K562 (cell line): ENCODE results near the gene KIR3DL2. TPM values are rescaled to one million over a fixed set of nuclear protein-coding genes. Genes with fewer than 3 reads are reported as not detected.

Experiments used
- ATAC-seq: fragments of 200-7000 bp; cut with Tn5 transposase; 3 replicates; pipeline ENCODE4 v1.9.1; 2020; ENCODE audit warnings: moderate library complexity
- BruUV-seq: library from RNA; stranded (reverse); fragments of 400-500 nt; replicated peaks from 2 replicates; lab custom pipeline; 2021; lab: Mats Ljungman, UMichigan
- CTCF ChIA-PET: fragments of 300-600 bp; formaldehyde crosslinking; extraction: SDS; loops from one replicate; lab custom pipeline; 2021; ENCODE audit warnings: low intra/inter-chr PET ratio; lab: Yijun Ruan, JAX
- POLR2A ChIA-PET: fragments of 300-600, 350-650 bp; sonication (Branson Sonifier 250); formaldehyde crosslinking; extraction: SDS; loops from one replicate; lab custom pipeline; 2021; ENCODE audit warnings: antibody characterized with exemption, inconsistent platforms; lab: Yijun Ruan, JAX
- DNase-seq, 4 experiments: peaks; one replicate each; pipeline versions ENCODE4 v3.0.0 to v3.0.0-alpha.2; 2011 to 2018; ENCODE audit warnings: low spot score in 3 of 4, mixed read lengths in 3 of 4; ENCODE audit errors: extremely low read depth in 1 of 4
- FAIRE-seq: peaks from 2 replicates; lab custom pipeline; 2011; peaks lifted over from hg19 to GRCh38; lab: Jason Lieb, UNC
- H2AFZ ChIP-seq: 2 replicates; pipeline ENCODE4 v1.6.0; 2011; ENCODE audit warnings: low read depth, low read length, control low read depth, inconsistent platforms
- H3K27ac ChIP-seq: fragments of 200-600 bp; 3 replicates; pipeline ENCODE4 v1.8.0; 2011; ENCODE audit warnings: low read depth, mild to moderate bottlenecking, control low read depth, inconsistent platforms, low read length, moderate library complexity, mixed read lengths; ENCODE audit errors: extremely low read depth
- H3K27me3 ChIP-seq, 2 experiments: fragments of 300-600 bp in 1 of 2; 2 replicates in 1 of 2; 3 replicates in 1 of 2; pipeline versions ENCODE4 v1.6.0 to v1.8.0; 2011; ENCODE audit warnings: inconsistent platforms in 2 of 2, low read length in 2 of 2, mild to moderate bottlenecking in 1 of 2, mixed read lengths in 1 of 2, moderate library complexity in 1 of 2; ENCODE audit not compliant: control insufficient read depth in 2 of 2, insufficient read depth in 2 of 2
- H3K36me3 ChIP-seq: fragments of 300-600 bp; 3 replicates; pipeline ENCODE4 v1.8.0; 2011; ENCODE audit warnings: mild to moderate bottlenecking, low read length, inconsistent platforms; ENCODE audit not compliant: control insufficient read depth, insufficient read depth
- H3K4me1 ChIP-seq, 2 experiments: fragments of 200-600 bp in 1 of 2; replicated peaks in 1 of 2; 2 replicates in 1 of 2; 3 replicates in 1 of 2; pipeline versions ENCODE4 v1.5.1 to v1.8.0; 2011; ENCODE audit warnings: inconsistent platforms in 2 of 2, low read length in 2 of 2, mild to moderate bottlenecking in 1 of 2, mixed read lengths in 1 of 2, moderate library complexity in 1 of 2; ENCODE audit not compliant: control insufficient read depth in 2 of 2, insufficient read depth in 2 of 2
- H3K4me2 ChIP-seq: 2 replicates; pipeline ENCODE4 v1.6.1; 2011; ENCODE audit warnings: low read length, control low read depth, inconsistent platforms, mixed read lengths; ENCODE audit not compliant: insufficient read depth
- H3K4me3 ChIP-seq: fragments of 200-600 bp; sonication (generic), shearing (Covaris generic); 2 replicates; pipeline ENCODE4 v1.5.1; 2016; ENCODE audit warnings: control low read depth, inconsistent platforms
- H3K79me2 ChIP-seq: fragments of 200-600 bp; 3 replicates; pipeline ENCODE4 v1.8.0; 2011; ENCODE audit warnings: low read length, inconsistent platforms; ENCODE audit not compliant: control insufficient read depth, insufficient read depth
- H3K9ac ChIP-seq, 2 experiments: 2 replicates each; pipeline versions ENCODE4 v1.6.0 to v1.6.1; 2011; ENCODE audit warnings: low read depth in 2 of 2, low read length in 2 of 2, control low read depth in 1 of 2, inconsistent platforms in 1 of 2, mild to moderate bottlenecking in 1 of 2, mixed read lengths in 1 of 2; ENCODE audit not compliant: insufficient read depth in 1 of 2
- H3K9me1 ChIP-seq: one replicate; pipeline ENCODE4 v1.6.0; 2011; ENCODE audit warnings: inconsistent platforms, mild to moderate bottlenecking, low read length, moderate library complexity; ENCODE audit not compliant: control insufficient read depth, insufficient read depth
- H3K9me3 ChIP-seq: replicated peaks from 2 replicates; pipeline ENCODE4 v1.5.1; 2011; ENCODE audit warnings: low read depth, low read length, inconsistent platforms; ENCODE audit not compliant: control insufficient read depth, insufficient read depth
- H4K20me1 ChIP-seq: replicated peaks from 2 replicates; pipeline ENCODE4 v1.6.1; 2011; ENCODE audit warnings: low read length, inconsistent platforms, mixed read lengths; ENCODE audit not compliant: control insufficient read depth, insufficient read depth
- ARHGAP35 ChIP-seq: fragments of 450-650 bp; IDR thresholded peaks from 2 replicates; pipeline ENCODE4 v1.6.1; 2018; ENCODE audit not compliant: partially characterized antibody
- ARID2 ChIP-seq: fragments of 450-650 bp; IDR thresholded peaks from 2 replicates; pipeline ENCODE4 v1.6.1; 2017; ENCODE audit warnings: antibody characterized with exemption, mild to moderate bottlenecking
- DPF2 ChIP-seq: fragments of 450-650 bp; IDR thresholded peaks from 2 replicates; pipeline ENCODE4 v1.6.1; 2016
- ELF4 ChIP-seq: fragments of 450-650 bp; formaldehyde crosslinking; IDR thresholded peaks from 2 replicates; pipeline ENCODE4 v1.4.0; 2022; ENCODE audit warnings: missing genetic modification characterization
- FOXP4 ChIP-seq: sonication (generic); formaldehyde crosslinking; IDR thresholded peaks from 2 replicates; pipeline ENCODE4 v1.8.0; 2022; ENCODE audit warnings: mild to moderate bottlenecking, missing genetic modification reagents, borderline replicate concordance
- MAX ChIP-seq: sonication (generic); formaldehyde crosslinking; IDR thresholded peaks from 2 replicates; pipeline ENCODE4 v1.9.0; 2022; ENCODE audit warnings: mild to moderate bottlenecking, missing genetic modification reagents
- PHF21A ChIP-seq: fragments of 450-650 bp; IDR thresholded peaks from 2 replicates; pipeline ENCODE4 v1.6.1; 2017; ENCODE audit warnings: low read depth, borderline replicate concordance
- SLC30A9 ChIP-seq: fragments of 250-450 bp; sonication (Bioruptor Pico); IDR thresholded peaks from 2 replicates; pipeline ENCODE4 v1.8.0; 2022; ENCODE audit warnings: mild to moderate bottlenecking, moderate library complexity
- ZC3H4 ChIP-seq: sonication (generic); formaldehyde crosslinking; IDR thresholded peaks from 2 replicates; pipeline ENCODE4 v1.9.0; 2021; ENCODE audit warnings: missing genetic modification reagents, borderline replicate concordance
- ZSCAN32 ChIP-seq: fragments of 450-650 bp; formaldehyde crosslinking; IDR thresholded peaks from 2 replicates; pipeline ENCODE4 v1.4.0; 2020; ENCODE audit warnings: mild to moderate bottlenecking, moderate library complexity
- WGBS: fragments of 100-300 bp; shearing (Covaris generic); methylation state at CpG from one replicate; pipeline ENCODE4 v1.1.6; 2016; ENCODE audit warnings: low coverage, mixed read lengths; ENCODE audit not compliant: insufficient coverage; ENCODE audit errors: missing lambda C conversion rate; 5-methylcytosine and 5-hydroxymethylcytosine counted together
- in situ Hi-C: fragments of 300-500 bp; cut with MboI; formaldehyde crosslinking; loops from 4 replicates; pipeline ENCODE4 v1.15.0; 2018; ENCODE audit warnings: inconsistent platforms, mixed read lengths
- intact Hi-C: fragments of 100-400 bp; cut with micrococcal nuclease; formaldehyde crosslinking; loops from 2 replicates; pipeline ENCODE4 v1.14.2; 2022
- polyA plus RNA-seq, 8 experiments: library from polyadenylated mRNA; depleted of rRNA in 4 of 8; stranded (reverse) in 5 of 8; unstranded in 3 of 8; fragments of >200 nt; fragmentation: Nextera tagmentation in 2 of 8; fragmentation: Illumina TruSeq in 1 of 8; extraction: Ambion mirVana in 2 of 8; extraction: Trizol in 1 of 8; gene quantifications; 2 replicates each; pipeline versions ENCODE4 v1.2.1 to v1.2.3, GENCODE V29; 2011 to 2014; ENCODE audit warnings: inconsistent platforms in 1 of 8, missing spikeins in 1 of 8
- total RNA-seq, 7 experiments: library from RNA; depleted of rRNA in 6 of 7; stranded (reverse); fragments of >200 nt in 6 of 7; fragmentation: Illumina TruSeq in 2 of 7; extraction: Trizol in 2 of 7; gene quantifications; 2 replicates each; pipeline versions ENCODE4 v1.2.1 to v1.2.3, GENCODE V29; 2011 to 2021; ENCODE audit warnings: low replicate concordance in 1 of 7
- TF ChIP-seq, protein P1 (sequence below): fragments of 250-450 bp; sonication (Bioruptor Pico); IDR thresholded peaks from 2 replicates; pipeline ENCODE4 v1.8.0; 2022; ENCODE audit warnings: inconsistent platforms
- TF ChIP-seq, protein P2 (sequence below): fragments of 450-650 bp; IDR thresholded peaks from 2 replicates; pipeline ENCODE4 v1.6.1; 2016; ENCODE audit warnings: low read depth

Gene KIR3DL2
- total and polyA plus RNA-seq, 9 of the 15 experiments (the other 6 are each of a cell fraction or from before 2014, with no cell fraction given): not detected

DNA sequence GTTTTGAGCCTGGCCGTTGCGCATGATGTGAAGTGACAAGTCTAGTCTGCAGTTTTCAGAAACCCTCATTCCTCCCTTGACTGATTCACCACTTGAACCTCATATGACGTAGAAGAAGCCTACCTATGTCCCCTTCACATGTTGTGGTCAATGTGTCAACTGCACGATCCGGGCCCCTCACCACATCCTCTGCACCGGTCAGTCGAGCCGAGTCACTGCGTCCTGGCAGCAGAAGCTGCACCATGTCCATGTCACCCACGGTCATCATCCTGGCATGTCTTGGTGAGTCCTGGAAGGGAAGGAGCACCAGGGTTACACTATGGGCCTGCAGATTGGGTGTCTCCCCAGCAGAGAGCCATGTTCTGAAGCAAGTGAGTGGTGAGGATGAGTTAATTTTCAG, 46.8 kb upstream of the KIR3DL2 start, which contains the start of gene KIR2DL4:
KIR2DL4 (plus strand) TSS at position 201 of the 400 bp plus-strand sequence; CDS start at position 243, 42 bp downstream.
- Histone ChIP-seq H3K9me3 (no peaks in the 10 kb centered on the region), H4K20me1 (no peaks in the 10 kb centered on the region), H3K9ac (no peak within 1 kb of the TSS), H3K4me1 (no peaks in the 10 kb centered on the region), H3K27me3 (peaks cover 5 to 42% of the 10 kb centered on the region in 2 experiments; a peak in 4 of 5 replicates), H3K4me3 (no peak within 1 kb of the TSS), H3K4me2 (no peak within 1 kb of the TSS), H3K9me1 (no peaks in the 10 kb centered on the region), H3K36me3 (no peaks in the 10 kb centered on the region), H3K79me2 (no peaks in the 10 kb centered on the region), H2AFZ (no peak within 1 kb of the TSS), H3K27ac (no peak within 1 kb of the TSS)
- no TSS peak for BruUV-seq
- FAIRE-seq (no peak), ATAC-seq (no peak), DNase-seq (no peak)
- POLR2A ChIA-PET: no interaction called here
- CTCF ChIA-PET: no interaction called here
- intact Hi-C loops: no loop called here
- 5% methylated on average over 10 of the region's 10 CpGs for WGBS
- in situ Hi-C loops: no loop called here
- no peak for TF ChIP-seq MAX (CRISPR knock-in tag)
- no peak for TF ChIP-seq ZSCAN32 (CRISPR knock-in tag)
- TF ChIP-seq SLC30A9 (CRISPR knock-in tag): no peak
- TF ChIP-seq, protein P1, sequence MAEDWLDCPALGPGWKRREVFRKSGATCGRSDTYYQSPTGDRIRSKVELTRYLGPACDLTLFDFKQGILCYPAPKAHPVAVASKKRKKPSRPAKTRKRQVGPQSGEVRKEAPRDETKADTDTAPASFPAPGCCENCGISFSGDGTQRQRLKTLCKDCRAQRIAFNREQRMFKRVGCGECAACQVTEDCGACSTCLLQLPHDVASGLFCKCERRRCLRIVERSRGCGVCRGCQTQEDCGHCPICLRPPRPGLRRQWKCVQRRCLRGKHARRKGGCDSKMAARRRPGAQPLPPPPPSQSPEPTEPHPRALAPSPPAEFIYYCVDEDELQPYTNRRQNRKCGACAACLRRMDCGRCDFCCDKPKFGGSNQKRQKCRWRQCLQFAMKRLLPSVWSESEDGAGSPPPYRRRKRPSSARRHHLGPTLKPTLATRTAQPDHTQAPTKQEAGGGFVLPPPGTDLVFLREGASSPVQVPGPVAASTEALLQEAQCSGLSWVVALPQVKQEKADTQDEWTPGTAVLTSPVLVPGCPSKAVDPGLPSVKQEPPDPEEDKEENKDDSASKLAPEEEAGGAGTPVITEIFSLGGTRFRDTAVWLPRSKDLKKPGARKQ (CRISPR knock-in tag): no peak
- no peak for TF ChIP-seq ZC3H4 (CRISPR knock-in tag)
- no peak for TF ChIP-seq DPF2
- no peak for TF ChIP-seq FOXP4 (CRISPR knock-in tag)
- TF ChIP-seq PHF21A: no peak
- TF ChIP-seq ARID2: no peak
- no peak for TF ChIP-seq ARHGAP35
- TF ChIP-seq ELF4 (CRISPR knock-in tag): no peak
- TF ChIP-seq, protein P2, sequence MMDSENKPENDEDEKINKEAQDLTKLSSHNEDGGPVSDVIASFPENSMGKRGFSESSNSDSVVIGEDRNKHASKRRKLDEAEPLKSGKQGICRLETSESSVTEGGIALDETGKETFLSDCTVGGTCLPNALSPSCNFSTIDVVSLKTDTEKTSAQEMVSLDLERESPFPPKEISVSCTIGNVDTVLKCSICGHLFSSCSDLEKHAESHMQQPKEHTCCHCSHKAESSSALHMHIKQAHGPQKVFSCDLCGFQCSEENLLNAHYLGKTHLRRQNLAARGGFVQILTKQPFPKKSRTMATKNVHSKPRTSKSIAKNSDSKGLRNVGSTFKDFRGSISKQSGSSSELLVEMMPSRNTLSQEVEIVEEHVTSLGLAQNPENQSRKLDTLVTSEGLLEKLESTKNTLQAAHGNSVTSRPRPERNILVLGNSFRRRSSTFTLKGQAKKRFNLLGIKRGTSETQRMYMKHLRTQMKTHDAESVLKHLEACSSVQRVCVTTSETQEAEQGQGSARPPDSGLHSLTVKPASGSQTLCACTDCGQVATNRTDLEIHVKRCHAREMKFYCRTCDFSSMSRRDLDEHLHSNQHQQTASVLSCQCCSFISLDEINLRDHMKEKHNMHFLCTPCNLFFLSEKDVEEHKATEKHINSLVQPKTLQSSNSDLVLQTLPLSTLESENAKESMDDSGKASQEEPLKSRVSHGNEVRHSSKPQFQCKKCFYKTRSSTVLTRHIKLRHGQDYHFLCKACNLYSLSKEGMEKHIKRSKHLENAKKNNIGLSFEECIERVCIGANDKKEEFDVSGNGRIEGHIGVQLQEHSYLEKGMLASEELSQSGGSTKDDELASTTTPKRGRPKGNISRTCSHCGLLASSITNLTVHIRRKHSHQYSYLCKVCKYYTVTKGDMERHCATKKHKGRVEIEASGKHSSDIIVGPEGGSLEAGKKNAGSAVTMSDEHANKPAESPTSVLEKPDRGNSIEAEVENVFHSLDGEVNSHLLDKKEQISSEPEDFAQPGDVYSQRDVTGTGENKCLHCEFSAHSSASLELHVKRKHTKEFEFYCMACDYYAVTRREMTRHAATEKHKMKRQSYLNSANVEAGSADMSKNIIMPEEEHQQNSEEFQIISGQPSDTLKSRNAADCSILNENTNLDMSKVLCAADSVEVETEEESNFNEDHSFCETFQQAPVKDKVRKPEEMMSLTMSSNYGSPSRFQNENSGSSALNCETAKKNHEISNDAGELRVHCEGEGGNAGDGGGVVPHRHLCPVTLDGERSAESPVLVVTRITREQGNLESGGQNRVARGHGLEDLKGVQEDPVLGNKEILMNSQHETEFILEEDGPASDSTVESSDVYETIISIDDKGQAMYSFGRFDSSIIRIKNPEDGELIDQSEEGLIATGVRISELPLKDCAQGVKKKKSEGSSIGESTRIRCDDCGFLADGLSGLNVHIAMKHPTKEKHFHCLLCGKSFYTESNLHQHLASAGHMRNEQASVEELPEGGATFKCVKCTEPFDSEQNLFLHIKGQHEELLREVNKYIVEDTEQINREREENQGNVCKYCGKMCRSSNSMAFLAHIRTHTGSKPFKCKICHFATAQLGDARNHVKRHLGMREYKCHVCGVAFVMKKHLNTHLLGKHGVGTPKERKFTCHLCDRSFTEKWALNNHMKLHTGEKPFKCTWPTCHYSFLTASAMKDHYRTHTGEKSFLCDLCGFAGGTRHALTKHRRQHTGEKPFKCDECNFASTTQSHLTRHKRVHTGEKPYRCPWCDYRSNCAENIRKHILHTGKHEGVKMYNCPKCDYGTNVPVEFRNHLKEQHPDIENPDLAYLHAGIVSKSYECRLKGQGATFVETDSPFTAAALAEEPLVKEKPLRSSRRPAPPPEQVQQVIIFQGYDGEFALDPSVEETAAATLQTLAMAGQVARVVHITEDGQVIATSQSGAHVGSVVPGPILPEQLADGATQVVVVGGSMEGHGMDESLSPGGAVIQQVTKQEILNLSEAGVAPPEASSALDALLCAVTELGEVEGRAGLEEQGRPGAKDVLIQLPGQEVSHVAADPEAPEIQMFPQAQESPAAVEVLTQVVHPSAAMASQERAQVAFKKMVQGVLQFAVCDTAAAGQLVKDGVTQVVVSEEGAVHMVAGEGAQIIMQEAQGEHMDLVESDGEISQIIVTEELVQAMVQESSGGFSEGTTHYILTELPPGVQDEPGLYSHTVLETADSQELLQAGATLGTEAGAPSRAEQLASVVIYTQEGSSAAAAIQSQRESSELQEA: no peak
